Glomerular endothelial cell (primary cell): Measurements from ENCODE around the gene FHAD1. TPM values are rescaled to one million over a fixed set of nuclear protein-coding genes. Genes with fewer than 3 reads are reported as not detected.
"Not testable (repeated sequence)": the region's sequence is repeated elsewhere in the genome, so short reads cannot be mapped to it uniquely, and the experiment has no call there.

Source experiments
- DNase-seq: peaks from one replicate; pipeline ENCODE4 v3.0.0-alpha.2; 2011; ENCODE audit warnings: low read depth, low spot score; ENCODE audit errors: extremely low read depth
- total RNA-seq: library from RNA; depleted of rRNA; stranded (reverse); fragments of >200 nt; gene quantifications from 2 replicates; pipeline ENCODE4 v1.2.3, GENCODE V29; 2015

The FHAD1 gene
- total RNA-seq, 1 donor from 2014 or later = not detected

DNA sequence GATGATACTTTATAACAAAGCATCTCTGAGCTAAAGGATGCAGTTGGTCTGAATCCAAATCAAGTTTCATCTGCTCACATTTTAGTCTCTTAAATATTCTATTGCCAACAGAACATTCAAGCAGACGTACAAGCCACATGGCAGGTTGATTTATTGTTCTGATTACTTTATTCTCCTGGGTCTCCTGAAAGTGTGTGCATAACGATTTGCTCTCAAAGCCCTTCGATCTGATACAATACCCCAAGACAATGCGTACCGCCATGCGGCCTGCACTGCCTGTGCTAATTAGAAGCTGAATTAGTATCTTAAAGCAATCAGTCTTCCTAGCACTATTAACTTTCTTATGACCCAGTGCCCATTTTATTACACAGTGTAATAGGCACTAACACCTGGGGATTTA, 56.9 kb downstream of the FHAD1 start:
- DNase-seq = no peak

DNA sequence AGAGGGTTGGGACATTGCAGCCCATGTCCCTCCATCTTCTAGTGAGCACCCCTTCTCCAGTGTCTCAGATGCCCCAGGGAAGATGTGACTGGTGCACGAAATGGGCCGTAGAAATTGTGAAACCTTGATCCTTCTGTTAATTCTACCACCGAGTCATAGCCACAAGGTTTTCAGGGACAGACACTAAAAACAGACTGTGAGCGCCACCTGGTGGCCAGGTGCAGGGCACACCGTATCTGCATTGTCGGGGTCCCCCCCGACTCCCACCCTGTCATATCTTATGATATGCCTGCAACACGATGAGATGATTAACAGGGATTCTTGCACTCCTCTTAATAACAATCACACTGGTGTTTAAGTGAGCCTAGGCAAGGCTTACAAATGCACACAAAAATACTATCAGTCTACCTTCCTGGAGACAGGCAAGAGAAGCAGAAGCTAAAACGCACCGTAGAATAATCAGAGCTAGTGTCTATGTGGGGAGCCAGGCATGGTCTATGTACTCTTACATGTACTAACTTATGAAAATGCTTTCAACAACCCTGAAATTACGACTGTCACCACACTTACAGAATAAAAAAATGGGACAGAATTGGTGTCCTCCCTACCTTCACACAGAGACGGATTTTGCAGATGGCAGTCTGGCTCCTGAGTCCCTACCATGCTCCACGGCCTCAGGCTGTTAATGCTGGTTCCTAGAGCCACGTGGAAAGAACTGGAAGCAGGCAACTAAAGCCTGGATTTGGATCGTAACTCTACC, 57.9 kb downstream of the FHAD1 start:
- no peak for DNase-seq

DNA sequence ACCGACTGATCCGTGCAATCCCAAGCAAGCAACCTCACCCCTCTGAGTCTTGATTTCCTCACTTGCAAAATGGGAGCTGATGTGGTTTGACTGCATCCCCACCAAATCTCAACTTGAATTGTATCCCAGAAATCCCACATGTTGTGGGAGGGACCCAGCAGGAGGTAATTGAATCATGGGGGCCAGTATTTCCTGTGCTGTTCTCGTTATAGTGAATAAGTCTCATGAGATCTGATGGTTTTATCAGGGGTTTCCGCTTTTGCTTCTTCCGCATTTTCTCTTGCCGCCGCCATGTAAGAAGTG, 58.4 kb downstream of the FHAD1 start:
- DNase-seq = no peak

DNA sequence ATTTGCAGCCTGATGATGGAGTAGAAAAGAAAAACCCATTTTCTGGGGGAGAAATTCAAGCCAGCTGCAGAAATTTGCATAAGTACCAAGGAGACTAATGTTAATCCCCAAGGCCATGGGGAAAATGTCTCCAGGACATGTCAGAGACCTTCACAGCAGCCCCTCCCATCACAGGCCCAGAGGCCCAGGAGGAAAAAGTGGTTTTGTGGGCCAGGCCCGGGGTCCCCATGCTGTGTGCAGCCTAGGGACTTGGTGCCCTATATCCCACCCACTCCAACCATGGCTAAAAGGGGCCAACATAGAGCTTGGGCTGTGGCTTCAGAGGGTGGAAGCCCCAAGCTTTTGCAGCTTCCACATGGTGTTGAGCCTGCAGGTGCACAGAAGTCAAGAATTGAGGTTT, 59.3 kb downstream of the FHAD1 start:
- not testable (repeated sequence) for DNase-seq

DNA sequence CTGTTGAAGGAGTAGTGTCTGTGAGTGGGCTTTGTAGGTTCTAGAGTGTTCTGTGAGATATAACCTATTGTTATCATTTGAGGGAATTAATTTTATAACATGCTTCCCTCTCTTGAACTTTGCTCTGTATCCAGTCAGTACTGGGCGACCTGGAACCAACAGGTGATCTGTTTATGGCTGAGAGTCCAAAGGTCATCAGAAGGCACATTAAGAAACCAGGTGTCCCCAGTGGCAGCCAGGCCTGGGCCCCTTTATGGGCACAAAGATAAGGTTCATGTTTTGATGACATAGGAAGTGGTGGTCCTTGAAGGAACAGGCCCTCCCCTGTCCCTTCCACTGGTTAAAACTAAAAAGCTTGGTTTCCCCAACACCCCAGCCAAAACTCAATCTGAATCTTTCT, 61.1 kb downstream of the FHAD1 start:
- DNase-seq = no peak

DNA sequence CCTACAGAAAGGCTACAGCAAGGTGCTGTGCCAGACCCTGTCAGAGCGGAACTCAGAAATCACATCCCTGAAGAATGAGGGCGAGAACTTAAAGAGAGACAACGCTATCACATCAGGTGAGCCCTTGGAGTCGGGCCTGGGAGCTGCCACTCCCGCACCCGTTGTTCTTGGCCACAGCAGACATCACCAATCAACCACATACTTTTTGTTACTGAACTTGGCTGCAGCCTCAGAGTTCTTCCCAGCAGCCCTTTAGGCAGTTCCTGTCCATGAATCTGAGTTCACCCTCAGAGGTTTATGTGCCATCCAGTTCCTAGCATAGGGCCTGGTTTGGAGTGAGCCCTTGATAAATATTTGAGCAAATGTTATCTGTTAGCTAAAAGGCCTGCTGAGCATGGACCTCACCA, 61.6 kb downstream of the FHAD1 start:
- DNase-seq = no peak

DNA sequence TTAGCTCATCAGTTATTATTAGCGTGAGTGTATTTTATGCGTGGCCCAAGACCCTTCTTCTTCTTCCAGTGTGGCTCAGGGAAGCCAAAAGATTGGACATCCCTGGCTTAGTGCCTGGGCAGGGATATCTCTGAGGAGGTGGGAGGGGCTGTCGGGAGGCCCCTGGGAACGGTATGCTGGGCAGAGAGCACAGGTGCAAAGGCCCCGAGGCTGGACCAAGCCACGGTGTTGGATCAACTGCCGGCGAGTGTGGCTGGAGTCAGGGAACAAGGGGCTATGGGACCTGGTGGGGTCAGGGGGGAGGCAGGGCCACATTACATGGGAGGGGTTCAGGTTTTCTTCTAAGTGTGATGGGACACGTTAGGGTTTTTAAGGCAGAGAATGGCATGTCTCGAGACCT, 62.7 kb downstream of the FHAD1 start:
- no peak for DNase-seq

DNA sequence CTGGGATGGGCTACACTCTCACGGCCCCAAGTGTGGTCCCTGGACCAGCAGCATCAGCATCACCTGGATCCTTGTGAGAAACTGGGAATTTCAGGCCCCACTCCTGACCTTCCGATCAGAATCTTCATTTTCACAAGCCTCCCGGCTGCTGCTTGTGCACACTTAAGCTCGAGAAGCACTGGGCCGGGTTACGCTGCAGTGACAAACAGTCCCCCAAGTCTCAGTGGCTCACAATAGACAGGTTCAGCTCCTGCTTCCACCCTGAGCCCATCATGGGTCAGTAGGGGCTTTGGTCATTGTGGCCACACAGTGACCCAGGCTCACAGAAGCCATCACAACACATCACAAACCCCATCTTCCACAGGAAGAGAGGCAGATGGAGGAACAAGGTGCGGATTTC, 63.5 kb downstream of the FHAD1 start:
- DNase-seq = no peak

DNA sequence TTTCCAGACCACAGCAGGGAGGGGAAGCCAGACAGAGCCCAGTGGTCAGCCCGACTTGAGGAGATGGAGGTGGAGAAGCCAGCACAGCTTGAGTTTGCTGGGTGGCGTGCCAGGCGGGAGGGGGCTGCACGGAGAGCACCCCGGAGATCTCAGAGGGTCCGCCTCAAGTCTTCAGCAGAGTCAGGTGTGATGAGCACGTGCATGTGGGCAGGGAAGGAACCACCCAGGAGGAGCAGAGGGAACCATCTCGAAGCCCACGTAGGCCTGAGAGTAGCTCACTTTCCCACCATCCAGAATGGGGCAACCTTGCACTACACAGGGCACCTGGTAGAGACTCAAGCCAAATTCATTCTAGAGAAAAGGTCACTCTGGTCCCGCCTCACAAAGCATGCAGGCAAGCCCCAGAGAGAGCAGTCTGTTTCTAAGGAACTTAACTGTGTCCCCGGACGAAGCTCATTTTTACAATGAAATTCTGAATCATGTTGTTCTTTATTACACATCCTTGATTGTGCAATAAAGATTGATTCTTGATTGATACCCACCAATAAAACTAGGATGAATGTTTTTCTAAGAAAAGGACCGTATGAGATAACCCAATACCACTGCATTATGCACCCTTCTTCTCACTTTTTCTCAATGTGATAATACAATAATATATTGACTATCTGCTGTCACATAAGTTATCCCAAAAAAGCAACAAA, 64.2 kb downstream of the FHAD1 start:
- no peak for DNase-seq

DNA sequence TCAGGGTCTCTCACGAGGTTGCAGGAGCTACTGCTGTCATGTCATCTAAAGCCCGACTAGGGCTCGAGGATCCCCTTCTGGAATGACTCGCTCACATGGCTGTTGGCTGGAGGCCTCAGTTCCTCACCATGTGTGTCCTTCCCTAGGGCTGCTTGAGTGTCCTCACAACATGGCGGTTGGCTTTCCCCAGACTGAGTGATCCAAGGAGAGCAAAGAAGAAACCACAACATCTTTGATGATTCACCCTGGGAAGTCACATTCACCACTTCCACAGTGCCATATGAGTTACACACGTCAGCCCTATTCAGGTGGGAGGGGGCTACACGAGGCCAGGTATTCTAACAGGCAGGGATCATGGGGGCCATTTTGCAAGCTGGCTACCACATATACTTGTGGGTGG, 64.9 kb downstream of the FHAD1 start:
- DNase-seq = no peak

DNA sequence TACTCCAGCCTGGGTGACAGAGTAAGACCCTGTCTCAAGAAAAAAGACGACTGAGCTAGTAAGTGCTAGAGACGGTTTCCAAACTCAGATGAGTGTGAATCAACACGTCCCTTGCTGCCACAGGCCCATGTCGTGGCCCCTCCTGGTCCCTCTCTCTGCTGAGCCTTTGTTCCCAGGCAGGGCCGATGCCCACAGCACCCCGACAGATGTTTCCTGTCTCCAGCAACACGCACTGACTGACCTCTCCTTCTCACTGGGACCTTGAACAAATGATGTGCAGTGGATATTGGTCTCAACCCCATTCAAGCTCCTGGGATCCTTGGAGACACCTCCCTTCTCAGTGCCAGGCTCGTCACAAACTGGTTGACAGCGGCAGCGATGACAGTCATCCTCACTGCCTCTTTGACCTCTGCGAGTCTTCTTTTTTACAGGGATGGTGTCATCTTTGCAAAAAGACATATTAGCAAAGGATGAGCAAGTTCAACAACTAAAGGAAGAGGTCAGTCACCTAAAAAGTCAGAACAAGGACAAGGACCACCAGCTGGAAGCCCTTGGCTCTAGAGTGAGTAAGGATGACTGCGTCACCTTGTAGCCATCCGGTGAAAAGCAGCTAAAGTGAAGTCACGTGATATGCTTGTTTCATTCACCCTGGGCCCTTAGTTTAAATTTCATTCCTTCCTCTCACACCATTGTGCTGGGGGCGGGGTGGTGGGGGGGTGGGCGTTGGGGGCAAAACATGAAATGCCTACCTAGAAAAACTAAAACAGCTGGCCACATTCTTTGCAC, 65.8 kb downstream of the FHAD1 start:
- DNase-seq = no peak

DNA sequence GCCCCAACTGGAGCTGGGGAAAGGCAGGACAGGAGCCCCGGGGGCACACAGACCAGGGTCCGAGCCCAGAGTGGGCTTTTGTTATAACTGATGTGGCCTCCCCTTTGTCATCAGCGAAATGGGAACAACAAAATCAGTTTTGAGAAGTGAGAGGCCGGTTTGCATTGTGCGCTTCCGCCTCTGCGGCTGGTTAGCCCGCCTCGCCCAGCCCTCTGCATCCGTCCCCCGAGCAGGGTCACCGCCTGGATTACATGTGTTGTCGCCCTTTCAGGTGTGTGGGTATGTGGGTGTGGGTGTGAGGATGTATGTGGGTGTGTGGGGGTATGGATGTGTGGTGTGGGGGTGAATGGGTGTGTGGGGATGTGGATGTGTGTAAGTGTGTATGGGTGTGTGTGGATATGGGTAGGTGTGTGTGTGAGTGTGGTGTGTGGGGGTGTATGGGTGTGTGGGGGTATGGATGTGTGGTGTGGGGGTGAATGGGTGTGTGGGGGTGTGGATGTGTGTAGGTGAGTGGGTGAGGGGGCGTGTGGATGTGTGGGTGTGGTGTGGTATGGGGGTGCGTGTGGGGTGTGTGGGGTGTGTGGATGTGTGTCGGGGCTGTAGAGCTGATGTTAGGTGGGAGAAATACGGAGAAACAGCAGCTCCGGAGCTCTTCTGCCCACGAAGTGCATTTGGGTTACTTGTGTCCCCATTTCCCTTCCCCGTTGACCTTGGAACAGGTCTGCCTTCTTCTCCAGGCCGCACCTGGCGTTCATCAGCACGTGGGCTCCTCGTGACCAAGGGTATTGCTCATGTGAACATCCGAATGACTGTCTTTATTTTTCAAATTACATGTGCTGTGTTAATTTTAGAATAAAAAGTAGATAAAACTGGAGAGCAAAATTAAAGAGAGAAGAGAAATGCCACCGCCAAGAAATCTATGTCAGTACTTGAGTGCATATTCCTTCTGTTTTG, 67.6 kb downstream of the FHAD1 start:
- no peak for DNase-seq

DNA sequence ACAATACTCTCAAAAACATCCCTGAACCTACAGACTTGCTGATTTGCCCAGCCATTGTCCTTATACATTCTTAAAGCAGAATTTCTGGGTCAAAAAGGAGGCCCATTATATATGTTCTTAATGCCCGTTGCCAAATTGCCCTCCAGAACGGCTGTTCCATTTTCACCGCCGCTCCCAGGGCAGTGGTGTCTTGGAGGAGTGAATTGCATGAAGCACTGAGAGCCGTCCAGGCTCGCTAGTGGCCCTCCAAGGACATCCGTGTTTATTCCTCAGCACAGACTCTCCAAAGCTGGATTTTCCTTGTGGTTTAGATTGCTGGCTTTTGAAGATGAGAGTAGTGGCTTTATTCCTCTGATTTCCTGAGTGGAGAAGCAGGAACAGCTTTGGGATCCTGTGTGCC, 68.8 kb downstream of the FHAD1 start:
- DNase-seq = no peak

DNA sequence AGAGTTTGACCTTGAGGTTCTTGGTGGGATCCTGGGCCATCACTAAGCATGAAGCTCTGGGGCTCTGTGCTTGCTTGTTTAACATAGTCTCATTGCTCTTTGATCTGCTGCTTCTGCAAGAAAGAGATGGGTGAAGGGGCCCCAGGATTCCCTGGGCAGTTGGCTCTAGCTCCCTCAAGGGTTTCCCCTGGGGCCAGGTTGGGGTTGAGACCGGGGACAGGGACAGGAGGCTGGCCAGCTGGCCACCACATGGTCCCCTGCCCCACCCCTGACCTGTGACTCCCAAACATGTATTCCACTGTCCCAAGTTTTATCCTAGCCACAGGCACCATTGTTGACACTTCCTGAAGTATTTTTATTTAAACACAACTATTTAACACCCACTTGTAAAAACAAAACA, 69.5 kb downstream of the FHAD1 start:
- no peak for DNase-seq

DNA sequence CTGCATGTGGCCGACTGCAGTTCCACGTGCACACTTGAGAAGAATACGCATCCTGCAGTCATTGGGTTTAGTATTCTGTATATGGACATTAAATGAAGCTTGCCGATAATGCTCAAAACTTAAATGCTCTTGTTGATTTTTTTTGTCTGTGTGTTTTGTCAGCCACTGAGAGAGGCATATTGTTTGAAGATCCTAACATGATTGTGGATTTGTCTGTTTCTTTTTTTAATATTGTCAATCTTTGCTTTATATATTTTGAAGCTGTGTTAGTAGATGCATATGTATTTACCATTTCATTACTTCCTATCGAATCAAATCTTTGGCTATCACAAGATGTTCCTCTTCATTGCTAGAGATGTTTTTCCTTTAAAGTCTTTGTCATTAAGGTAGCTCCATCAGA, 73.2 kb downstream of the FHAD1 start:
- no peak for DNase-seq

DNA sequence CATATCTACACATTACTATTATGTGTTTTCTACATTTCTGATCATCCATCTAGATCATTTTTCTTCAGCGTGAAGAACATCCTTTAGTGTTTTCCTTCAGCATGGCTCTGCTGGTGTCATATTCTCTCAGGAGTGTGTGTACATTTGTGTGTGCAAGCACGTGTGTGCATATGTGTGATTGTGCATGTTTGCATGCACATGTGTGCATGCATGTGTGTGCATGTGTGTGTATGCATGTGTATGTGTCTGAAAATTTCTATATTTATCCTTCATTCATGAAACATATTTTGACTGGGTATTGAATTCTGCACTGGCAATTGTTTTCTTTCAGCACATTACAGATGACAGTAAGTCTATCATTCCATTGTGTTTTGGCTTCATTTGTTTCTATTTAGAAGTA, 74.6 kb downstream of the FHAD1 start:
- DNase-seq = no peak

DNA sequence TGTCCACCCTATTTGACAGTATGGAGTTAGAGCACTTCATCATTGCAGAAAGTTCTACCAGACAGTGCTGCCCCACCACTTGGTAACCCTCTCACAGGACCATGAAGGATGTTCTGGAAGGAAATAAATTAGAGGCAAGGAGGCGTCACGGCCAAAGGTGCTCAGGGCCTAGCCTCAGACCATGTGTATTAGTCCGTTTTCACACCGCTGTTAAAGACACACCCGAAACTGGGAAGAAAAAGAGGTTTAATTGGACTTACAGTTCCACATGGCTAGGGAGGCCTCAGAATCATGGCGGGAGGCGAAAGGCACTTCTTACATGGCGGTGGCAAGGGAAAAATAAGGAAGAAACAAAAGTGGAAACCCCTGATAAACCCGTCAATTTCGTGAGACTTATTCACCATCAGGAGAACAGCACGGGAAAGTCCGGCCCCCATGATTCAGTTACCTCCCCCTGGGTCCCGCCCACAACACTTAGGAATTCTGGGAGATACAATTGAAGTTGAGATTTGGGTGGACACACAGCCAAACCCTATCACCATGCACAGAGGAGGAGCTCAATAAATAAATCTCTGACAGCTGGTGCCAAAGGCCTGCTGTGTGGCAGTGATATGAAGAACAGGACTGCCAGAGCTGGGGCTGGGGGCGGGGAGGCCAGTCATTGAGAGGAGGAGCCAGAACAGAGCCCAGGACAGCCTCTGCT, 75.8 kb downstream of the FHAD1 start:
- no peak for DNase-seq

DNA sequence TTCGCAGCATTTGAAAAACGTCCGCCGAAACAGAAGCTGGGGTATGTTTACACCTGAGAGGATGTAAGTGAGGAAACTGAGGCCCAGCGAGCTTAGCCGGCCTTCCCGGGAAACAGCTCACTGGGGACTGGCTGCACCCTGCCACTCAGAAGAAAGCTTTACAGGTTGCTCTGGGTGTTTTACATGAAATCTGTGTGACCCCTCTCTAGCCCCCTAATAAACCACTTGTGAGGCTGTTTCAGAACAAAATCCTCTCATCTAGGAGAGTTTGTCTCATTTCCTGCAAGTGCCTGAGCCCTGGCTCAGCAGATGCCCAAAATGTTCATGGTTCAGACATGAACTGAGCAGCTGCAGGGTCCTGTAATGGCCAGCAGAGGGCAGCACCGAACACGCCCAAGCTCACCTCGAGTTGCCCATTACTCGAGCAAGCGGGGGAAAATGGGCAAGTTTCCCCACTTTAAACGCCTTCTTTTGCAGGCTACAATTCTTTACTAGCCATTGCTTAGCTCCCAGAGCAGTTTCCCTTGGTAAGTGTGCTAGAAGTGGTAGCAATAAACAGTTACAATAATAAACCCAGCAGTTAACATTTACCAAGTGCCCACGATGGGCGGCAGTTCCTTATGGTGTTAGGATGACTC, 76.4 kb downstream of the FHAD1 start:
- DNase-seq = no peak

DNA sequence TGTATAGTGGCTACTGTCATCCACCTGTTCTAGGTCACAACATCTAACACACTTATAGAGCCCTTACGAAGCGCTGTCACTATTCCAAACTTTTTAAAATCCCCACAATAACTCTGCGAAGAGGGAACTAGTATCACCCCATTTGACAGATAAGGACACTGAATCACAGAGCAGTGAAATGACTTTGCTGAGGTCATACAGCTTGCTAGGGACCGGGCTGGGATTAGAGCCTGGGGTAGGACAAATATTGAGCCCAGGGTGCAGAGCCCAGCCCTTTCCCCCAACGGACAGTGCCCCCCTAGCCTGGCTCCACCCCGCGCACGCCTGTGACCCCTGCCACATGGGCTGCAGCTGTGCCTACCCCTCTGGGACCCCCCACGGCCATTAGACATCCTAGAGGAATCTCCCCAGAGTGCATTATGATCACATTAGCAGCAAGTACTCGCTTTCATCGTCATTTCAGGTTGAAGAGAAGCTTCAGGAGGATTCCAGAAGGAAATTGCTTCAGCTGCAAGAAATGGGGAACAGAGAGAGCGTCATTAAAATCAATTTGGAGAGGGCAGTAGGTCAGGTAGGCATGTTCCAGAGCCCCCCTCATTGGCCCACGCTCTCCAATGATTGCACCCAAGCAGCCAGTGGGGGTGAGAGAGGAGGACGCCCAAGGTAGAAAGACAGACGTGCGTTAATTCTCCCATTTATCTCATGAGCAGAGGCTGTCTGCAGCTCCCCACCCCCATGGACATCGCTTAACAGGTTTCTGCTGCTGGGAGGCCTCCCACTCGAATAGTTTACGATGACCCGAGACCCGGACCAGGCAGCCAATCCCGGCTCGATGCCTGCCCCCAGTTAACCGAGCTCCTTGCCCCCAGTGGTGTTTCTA, 77.2 kb downstream of the FHAD1 start:
- DNase-seq = no peak
